Measurements from ENCODE around the gene LRIG2.
"Not testable (repeated sequence)": the region's sequence is repeated elsewhere in the genome, so short reads cannot be mapped to it uniquely, and the experiment has no call there.

Gene LRIG2

DNA sequence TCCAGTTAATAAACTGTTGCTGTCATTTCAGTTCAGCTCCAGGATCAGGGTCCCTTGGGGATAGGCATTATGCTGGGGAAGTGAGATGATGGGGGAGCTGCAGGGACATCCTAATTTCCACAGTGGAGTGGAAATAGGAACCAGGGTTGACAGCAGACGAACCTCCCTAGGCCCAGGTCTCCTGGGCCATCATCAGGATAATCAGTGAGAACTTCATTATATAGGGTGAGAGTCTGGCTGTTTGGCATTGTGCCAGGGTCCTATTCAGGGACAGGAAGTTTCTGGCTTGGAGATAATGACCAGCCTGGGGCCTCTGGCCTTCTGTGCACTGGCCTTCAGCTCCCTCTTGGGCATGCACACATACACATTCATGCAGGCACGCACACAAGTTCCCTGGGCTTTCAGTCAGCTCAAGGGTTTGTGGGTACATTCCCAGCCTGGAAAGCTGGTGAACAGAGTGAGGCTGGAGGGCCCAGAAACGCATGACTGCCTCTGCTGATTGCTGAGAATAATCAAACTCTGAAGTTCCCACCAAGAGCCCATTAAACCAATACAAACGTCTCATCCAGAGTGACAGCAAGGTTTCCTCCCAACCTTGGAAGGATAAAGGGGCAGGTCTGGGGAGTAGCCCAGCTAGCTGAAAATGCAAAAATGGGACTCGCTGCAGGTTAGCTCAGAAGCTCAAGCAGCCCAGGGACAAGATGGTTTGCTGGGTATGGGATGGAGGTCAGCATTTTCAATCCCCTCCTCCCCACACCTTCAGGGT, 13.9 kb upstream of the LRIG2 start:
- DNase-seq (ENCODE audit: low read depth), result no peak

- not testable (repeated sequence) for DNase-seq (ENCODE audit: low read depth)
These were observed 9.5 kb upstream of the LRIG2 start for GRCh38 chr1:113063456-113063855.

DNA sequence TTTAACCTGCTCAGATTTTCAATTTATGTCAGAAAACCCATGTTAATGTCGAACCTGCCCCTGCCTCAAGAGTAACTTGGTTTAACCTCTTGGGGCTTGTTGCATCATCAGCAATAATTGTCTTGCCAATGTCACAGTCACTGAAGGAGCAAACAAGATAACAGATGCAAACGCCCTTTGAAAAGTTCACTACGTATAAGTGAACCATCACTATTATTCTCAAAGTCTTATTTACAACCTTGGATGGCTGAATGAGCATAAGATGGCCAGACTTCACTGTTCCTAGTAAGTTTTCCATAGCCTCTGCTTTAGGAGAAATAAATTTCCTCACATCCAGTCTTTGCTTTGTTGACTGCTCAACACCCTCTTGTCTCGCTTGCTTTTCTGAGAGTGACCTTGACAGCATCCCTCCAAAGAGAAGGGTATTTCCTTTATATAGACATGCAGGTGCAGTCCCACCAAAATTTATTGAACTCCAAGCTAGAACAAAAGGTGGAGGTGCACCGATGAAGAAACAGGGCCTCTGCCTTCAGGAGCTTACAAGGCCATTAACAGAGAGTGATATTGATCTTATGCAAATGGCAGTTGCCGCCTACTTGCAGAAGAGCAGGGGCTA, 749 bp upstream of the LRIG2 start:
- DNase-seq (ENCODE audit: low read depth), result no peak

GRCh38 chr1:113073479-113073950, 517 bp downstream of the LRIG2 start:
- DNase-seq (ENCODE audit: low read depth), result no peak

DNA sequence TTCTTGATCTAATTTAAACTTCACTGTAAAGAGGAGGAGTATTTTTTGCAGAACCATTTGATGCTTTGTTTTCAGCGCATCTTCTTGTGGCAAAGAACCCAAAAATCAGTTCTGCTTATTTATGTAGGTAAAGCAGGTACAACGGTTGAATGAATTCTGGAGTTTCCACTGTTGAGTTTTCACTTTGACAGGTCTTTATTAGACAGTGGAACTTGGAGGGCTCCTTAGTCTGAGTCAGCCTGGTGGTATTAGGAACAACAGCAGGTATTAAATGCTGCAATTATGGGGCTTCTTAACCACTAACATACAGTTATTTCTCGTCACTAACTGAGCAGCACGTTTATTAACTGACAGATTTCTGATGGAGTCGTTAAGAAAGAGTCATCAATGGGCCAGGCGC, 1.2 kb downstream of the LRIG2 start:
- no peak for DNase-seq (ENCODE audit: low read depth)

GRCh38 chr1:113077978-113078377, 5.0 kb downstream of the LRIG2 start:
- DNase-seq (ENCODE audit: low read depth), result not testable (repeated sequence)

DNA sequence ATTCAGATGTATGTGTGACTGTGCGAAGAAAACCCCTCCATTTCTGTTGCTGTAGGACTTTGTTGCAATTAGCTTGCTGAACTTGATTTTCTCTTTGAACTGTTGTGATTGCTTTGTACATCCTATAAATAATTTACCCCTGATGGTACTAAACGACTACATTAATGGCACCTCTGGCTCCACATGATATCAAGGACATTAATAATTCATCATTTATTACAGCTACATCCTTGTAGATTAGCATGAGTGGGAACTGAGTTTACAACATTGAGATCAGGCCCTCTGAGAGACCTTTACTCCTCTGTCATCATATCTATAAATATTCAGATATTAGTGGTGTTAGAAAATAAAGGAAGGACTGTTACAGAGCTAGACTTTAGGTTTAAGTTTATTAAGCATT, 13.5 kb downstream of the LRIG2 start:
- DNase-seq (ENCODE audit: low read depth), result no peak

GRCh38 chr1:113088972-113089371, 16.0 kb downstream of the LRIG2 start:
- no peak for DNase-seq (ENCODE audit: low read depth)

DNA sequence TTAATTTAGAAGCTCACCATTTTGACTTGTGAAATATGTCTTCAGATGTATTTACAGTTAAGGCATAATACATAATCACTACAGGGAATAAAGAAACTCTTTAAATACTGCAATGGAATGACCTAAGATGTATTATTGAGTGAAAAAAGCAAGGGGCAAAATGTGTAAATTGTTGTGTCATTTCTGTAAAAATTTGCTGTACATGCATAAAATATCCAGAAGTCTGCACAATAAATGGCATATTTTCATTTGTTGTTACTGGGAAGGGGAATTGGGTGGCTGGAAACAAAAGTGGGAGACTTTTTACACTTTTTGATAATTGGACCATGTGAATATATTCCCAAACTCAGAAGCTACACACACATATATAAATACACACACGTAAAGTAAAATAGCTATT, 17.1 kb downstream of the LRIG2 start:
- no peak for DNase-seq (ENCODE audit: low read depth)

- DNase-seq (ENCODE audit: low read depth), result no peak
These were observed 19.1 kb downstream of the LRIG2 start for GRCh38 chr1:113091988-113092594.

GRCh38 chr1:113094506-113094905, 21.5 kb downstream of the LRIG2 start:
- no peak for DNase-seq (ENCODE audit: low read depth)

GRCh38 chr1:113095790-113096455, 22.9 kb downstream of the LRIG2 start:
- DNase-seq (ENCODE audit: low read depth), result no peak

DNA sequence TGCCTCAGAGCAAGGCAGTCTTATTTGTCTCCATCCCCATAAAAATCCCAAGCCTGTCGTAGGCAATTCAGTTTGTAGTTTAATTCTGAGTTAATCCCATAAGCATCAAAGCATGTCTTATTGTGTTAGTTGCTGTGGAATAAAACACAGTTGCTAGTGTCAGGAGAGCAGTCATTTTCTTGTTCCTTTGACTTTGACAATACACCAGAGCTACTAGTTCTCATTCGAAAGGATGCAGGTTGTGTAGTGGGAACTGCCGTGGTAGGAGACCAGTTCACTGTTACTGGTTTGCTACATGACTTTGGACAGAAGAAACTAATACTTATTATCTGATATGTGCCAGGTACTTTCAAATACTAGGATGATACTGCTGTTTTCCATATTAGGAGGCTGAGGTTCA, 23.5 kb downstream of the LRIG2 start:
- no peak for DNase-seq (ENCODE audit: low read depth)

DNA sequence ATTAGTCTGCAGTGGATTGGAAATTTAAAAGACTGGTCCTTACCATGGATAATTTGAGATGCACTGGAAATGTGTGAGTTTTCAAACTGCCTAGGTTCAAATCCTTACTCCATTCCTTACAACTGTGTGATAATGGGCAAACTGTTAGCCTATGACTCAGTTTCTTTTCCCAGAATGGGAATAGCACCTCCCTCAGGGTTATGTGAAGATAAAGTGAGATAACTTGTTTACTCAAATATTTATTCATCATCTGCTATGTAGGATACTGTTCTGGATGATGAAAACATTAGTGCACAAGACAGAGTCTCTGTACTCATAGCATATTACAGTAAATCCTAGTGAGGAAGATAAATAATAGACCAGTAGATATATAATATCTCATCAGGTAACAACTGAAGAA, 28.6 kb downstream of the LRIG2 start:
- DNase-seq (ENCODE audit: low read depth), result no peak

GRCh38 chr1:113103048-113103447, 30.1 kb downstream of the LRIG2 start:
- DNase-seq (ENCODE audit: low read depth), result no peak

DNA sequence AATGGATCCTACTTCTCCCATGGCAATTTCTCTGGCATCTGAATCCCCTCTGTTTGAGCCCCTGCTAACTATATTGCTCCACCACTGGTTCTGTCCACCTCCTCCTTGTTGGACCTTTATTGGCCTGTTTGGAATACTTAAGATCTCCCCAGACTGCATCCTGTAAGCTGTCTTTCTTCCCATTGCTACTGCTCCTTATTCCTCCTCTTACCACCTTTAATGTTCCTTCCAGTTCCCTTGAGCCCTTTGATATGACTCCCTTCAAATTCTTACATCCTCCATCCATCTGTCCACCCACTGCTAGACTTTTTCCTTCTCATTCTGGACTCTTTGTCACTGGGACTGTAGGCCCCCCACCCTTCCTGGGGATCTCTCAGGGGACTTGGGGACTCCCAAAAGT, 31.0 kb downstream of the LRIG2 start:
- no peak for DNase-seq (ENCODE audit: low read depth)

- no peak for DNase-seq (ENCODE audit: low read depth)
These were observed 33.9 kb downstream of the LRIG2 start for GRCh38 chr1:113106910-113107309.

GRCh38 chr1:113109908-113110554, 37.0 kb downstream of the LRIG2 start:
- no peak for DNase-seq (ENCODE audit: low read depth)

GRCh38 chr1:113118266-113118665, 45.3 kb downstream of the LRIG2 start:
- DNase-seq (ENCODE audit: low read depth), result no peak

- no peak for DNase-seq (ENCODE audit: low read depth)
These were observed 50.7 kb downstream of the LRIG2 start for GRCh38 chr1:113123737-113124136.

GRCh38 chr1:113124366-113124765, 51.4 kb downstream of the LRIG2 start:
- DNase-seq (ENCODE audit: low read depth), result no peak

DNA sequence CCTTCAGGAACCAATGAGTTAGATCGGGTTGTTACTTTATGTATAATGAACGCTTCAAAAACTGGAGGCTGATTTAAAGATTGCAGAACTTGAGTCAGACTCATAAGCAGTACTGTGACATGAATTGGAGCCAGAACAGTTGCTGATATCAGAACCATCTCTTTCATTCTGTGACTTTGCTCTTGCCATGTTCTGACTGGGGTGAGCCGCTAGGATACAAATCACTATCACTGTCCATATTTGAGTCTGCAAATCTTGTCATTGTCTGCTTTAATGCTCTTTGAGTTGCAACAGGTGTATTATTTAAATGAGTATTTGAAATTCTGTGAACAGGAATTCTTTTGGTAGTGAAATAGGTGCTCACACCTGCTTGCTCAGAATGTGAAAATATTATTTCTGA, 52.5 kb downstream of the LRIG2 start:
- no peak for DNase-seq (ENCODE audit: low read depth)

Data from stimulated activated CD8-positive, alpha-beta memory T cell treated with anti-CD3 and anti-CD28 coated beads, Interleukin-15, amount 100 ng/mL, for 24 hours (primary cell).